ENCODE measurements around the gene ACP5. TPM values are rescaled to one million over a fixed set of nuclear protein-coding genes. Genes with fewer than 3 reads are reported as not detected.

Gene ACP5
- polyA plus RNA-seq, 1 experiment: 2.6 TPM

GRCh38 chr19:11558881-11559828, 18.3 kb downstream of the ACP5 start, which contains the start of gene ELOF1:
ELOF1 (minus strand) TSS chr19:11559230; CDS start chr19:11554347, 4,883 bp downstream.
- Histone ChIP-seq H3K27me3 (ENCODE audit: control insufficient read depth, insufficient read depth, low read length) (no peaks in the 10 kb centered on the region), H3K36me3 (ENCODE audit: control insufficient read depth, insufficient read depth, low read length) (peaks cover 4% of the 10 kb centered on the region), H3K4me3 (ENCODE audit: low read depth, low read length) (peak within 1 kb of the TSS; percentile 66)
- TF ChIP-seq, protein P1, sequence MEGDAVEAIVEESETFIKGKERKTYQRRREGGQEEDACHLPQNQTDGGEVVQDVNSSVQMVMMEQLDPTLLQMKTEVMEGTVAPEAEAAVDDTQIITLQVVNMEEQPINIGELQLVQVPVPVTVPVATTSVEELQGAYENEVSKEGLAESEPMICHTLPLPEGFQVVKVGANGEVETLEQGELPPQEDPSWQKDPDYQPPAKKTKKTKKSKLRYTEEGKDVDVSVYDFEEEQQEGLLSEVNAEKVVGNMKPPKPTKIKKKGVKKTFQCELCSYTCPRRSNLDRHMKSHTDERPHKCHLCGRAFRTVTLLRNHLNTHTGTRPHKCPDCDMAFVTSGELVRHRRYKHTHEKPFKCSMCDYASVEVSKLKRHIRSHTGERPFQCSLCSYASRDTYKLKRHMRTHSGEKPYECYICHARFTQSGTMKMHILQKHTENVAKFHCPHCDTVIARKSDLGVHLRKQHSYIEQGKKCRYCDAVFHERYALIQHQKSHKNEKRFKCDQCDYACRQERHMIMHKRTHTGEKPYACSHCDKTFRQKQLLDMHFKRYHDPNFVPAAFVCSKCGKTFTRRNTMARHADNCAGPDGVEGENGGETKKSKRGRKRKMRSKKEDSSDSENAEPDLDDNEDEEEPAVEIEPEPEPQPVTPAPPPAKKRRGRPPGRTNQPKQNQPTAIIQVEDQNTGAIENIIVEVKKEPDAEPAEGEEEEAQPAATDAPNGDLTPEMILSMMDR (IDR thresholded peaks at IDR 0.05; ENCODE audit: insufficient read depth, low read depth, low read length): peak; percentile 42
- DNase-seq (ENCODE audit: low read depth): peak; percentile 88
- CTCF ChIA-PET: interaction anchor here (0.6 to 3.2 kb wide), 14 partner anchors 9 to 272 kb away, joined by 3 to 14 read pairs (median 4); partner anchors contain the start of genes ACP5 and CNN1
- POLR2A ChIA-PET: interaction anchor here (0.8 kb wide), 1 partner anchor 184 kb away, joined by 3 read pairs; no protein-coding TSS in a partner anchor

- CTCF ChIA-PET: interaction anchor here (0.6 kb wide), 1 partner anchor 12 kb away, joined by 3 read pairs; no protein-coding TSS in a partner anchor
- Histone ChIP-seq H3K36me3 (ENCODE audit: control insufficient read depth, insufficient read depth, low read length) (peaks cover 12% of the 10 kb centered on the region), H3K27me3 (ENCODE audit: control insufficient read depth, insufficient read depth, low read length) (no peaks in the 10 kb centered on the region), H3K4me3 (ENCODE audit: low read depth, low read length) (no peak overlapping the region)
- POLR2A ChIA-PET: no interaction called here
- TF ChIP-seq, protein P1 (IDR thresholded peaks at IDR 0.05; ENCODE audit: insufficient read depth, low read depth, low read length): no peak
- no peak for DNase-seq (ENCODE audit: low read depth)
Observed at GRCh38 chr19:11556634-11557420, 20.6 kb downstream of the ACP5 start.

GRCh38 chr19:11555246-11555645, 22.2 kb downstream of the ACP5 start:
- POLR2A ChIA-PET: no interaction called here
- TF ChIP-seq, protein P1 (IDR thresholded peaks at IDR 0.05; ENCODE audit: insufficient read depth, low read depth, low read length): no peak

DNA sequence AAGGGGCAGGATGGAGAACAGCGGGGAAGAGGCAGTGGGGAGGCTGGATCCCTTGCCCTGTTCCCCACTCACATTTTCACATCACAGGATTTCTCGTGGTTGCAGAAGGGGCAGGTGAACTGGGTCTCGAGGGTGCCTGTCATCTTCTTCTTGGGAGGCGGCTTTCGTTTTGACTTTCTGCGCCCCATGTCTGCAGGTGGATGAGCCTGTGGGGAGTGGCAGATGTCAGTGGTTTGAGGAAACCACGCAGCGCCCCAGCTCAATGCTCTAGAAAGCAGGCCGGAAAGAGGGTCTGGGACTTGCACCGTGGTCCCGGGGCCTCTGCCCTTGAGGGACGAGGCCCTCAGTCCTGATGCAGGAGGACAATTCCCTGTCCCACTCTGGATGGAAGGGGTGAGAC, 23.3 kb downstream of the ACP5 start:
- CTCF ChIA-PET: no interaction called here

More at GRCh38 chr19:11555246-11555645, 22.2 kb downstream of the ACP5 start:
- H3K4me3 ChIP-seq (ENCODE audit: low read depth, low read length): no peak overlapping the region
- no peak for DNase-seq (ENCODE audit: low read depth)
- CTCF ChIA-PET: interaction anchor here (0.6 kb wide), 2 partner anchors 110 to 202 kb away, joined by 3 to 4 read pairs; no protein-coding TSS in a partner anchor
- no peaks in the 10 kb centered on the region for H3K27me3 ChIP-seq (ENCODE audit: control insufficient read depth, insufficient read depth, low read length)
- H3K36me3 ChIP-seq (ENCODE audit: control insufficient read depth, insufficient read depth, low read length): peaks cover 12% of the 10 kb centered on the region

More for the DNA sequence above, 23.3 kb downstream of the ACP5 start:
- peaks cover 14% of the 10 kb centered on the region for H3K36me3 ChIP-seq (ENCODE audit: control insufficient read depth, insufficient read depth, low read length)
- H3K4me3 ChIP-seq (ENCODE audit: low read depth, low read length): no peak overlapping the region
- TF ChIP-seq, protein P1 (IDR thresholded peaks at IDR 0.05; ENCODE audit: insufficient read depth, low read depth, low read length): no peak
- no peaks in the 10 kb centered on the region for H3K27me3 ChIP-seq (ENCODE audit: control insufficient read depth, insufficient read depth, low read length)
- no peak for DNase-seq (ENCODE audit: low read depth)
- POLR2A ChIA-PET: no interaction called here

All from BJ (cell line).